Mesendoderm (in vitro differentiated cells): ENCODE data around the gene BBS9.

Experiments
- DNase-seq: peaks from one replicate; pipeline ENCODE4 v3.0.0; 2013
- H2AK5ac ChIP-seq: 2 replicates; pipeline ENCODE4 v1.6.1; 2013; ENCODE audit warnings: low read length, inconsistent platforms
- H2BK120ac ChIP-seq: 2 replicates; pipeline ENCODE4 v1.6.1; 2013; ENCODE audit warnings: low read depth, mild to moderate bottlenecking, low read length, moderate library complexity, mixed read lengths
- H2BK15ac ChIP-seq: replicated peaks from 2 replicates; pipeline ENCODE4 v1.6.1; 2013; ENCODE audit warnings: low read depth, mild to moderate bottlenecking, moderate library complexity
- H2BK5ac ChIP-seq: 2 replicates; pipeline ENCODE4 v1.6.1; 2013; ENCODE audit warnings: low read length, inconsistent platforms
- H3K18ac ChIP-seq: 2 replicates; pipeline ENCODE4 v1.6.1; 2013; ENCODE audit warnings: mild to moderate bottlenecking, low read length, mixed read lengths
- H3K23ac ChIP-seq: one replicate; pipeline ENCODE4 v1.6.1; 2013; ENCODE audit warnings: low read length
- H3K27ac ChIP-seq: 2 replicates; pipeline ENCODE4 v1.5.1; 2013; ENCODE audit warnings: low read depth, mild to moderate bottlenecking, inconsistent platforms, low read length, moderate library complexity
- H3K27me3 ChIP-seq: 2 replicates; pipeline ENCODE4 v1.6.1; 2013; ENCODE audit warnings: low read length, control low read depth, mild to moderate bottlenecking, inconsistent platforms; ENCODE audit not compliant: insufficient read depth, poor library complexity
- H3K36me3 ChIP-seq: 2 replicates; pipeline ENCODE4 v1.6.1; 2013; ENCODE audit warnings: low read length, inconsistent platforms; ENCODE audit not compliant: control insufficient read depth, insufficient read depth
- H3K4ac ChIP-seq: one replicate; pipeline ENCODE4 v1.6.1; 2013; ENCODE audit warnings: low read depth, mild to moderate bottlenecking, low read length, moderate library complexity
- H3K4me1 ChIP-seq: 2 replicates; pipeline ENCODE4 v1.6.1; 2013; ENCODE audit warnings: low read depth, low read length, inconsistent platforms; ENCODE audit not compliant: control insufficient read depth
- H3K4me2 ChIP-seq: 2 replicates; pipeline ENCODE4 v1.6.1; 2013; ENCODE audit warnings: low read length
- H3K4me3 ChIP-seq: 2 replicates; pipeline ENCODE4 v1.5.1; 2013; ENCODE audit warnings: mild to moderate bottlenecking, low read length
- H3K56ac ChIP-seq: one replicate; pipeline ENCODE4 v1.6.1; 2013; ENCODE audit warnings: low read length
- H3K79me1 ChIP-seq: 2 replicates; pipeline ENCODE4 v1.6.1; 2013; ENCODE audit warnings: low read length, inconsistent platforms
- H3K79me2 ChIP-seq: 2 replicates; pipeline ENCODE4 v1.6.1; 2013; ENCODE audit warnings: mild to moderate bottlenecking, low read length; ENCODE audit not compliant: control insufficient read depth, insufficient read depth
- H3K9ac ChIP-seq: 2 replicates; pipeline ENCODE4 v1.6.1; 2013; ENCODE audit warnings: low read length, inconsistent platforms
- H4K5ac ChIP-seq: one replicate; pipeline ENCODE4 v1.6.1; 2013; ENCODE audit warnings: low read length
- H4K8ac ChIP-seq: one replicate; pipeline ENCODE4 v1.6.1; 2013; ENCODE audit warnings: low read depth, mild to moderate bottlenecking, control low read depth, low read length, moderate library complexity
- WGBS: extraction: QIAGEN DNeasy Blood & Tissue Kit; methylation state at CpG from one replicate; pipeline ENCODE4 v1.1.7; 2013; ENCODE audit warnings: low lambda C conversion rate, missing lambda C conversion rate; ENCODE audit not compliant: insufficient coverage; ENCODE audit errors: extremely low coverage; 5-methylcytosine and 5-hydroxymethylcytosine counted together

The BBS9 gene

GRCh38 chr7:33410266-33410665 is 280.9 kb downstream of the BBS9 start:
- no peaks in the 10 kb centered on the region for H3K79me2 ChIP-seq
- no peak overlapping the region for H2BK15ac ChIP-seq
- no peaks in the 10 kb centered on the region for H3K36me3 ChIP-seq
- no peaks in the 10 kb centered on the region for H3K79me1 ChIP-seq
- no peaks in the 10 kb centered on the region for H3K4me1 ChIP-seq
- no peak overlapping the region for H3K27ac ChIP-seq
- H4K8ac ChIP-seq: no peak overlapping the region
- H3K4me3 ChIP-seq: no peak overlapping the region
- no peak overlapping the region for H3K4me2 ChIP-seq
- no peak for DNase-seq
- no peak overlapping the region for H3K23ac ChIP-seq
- no peak overlapping the region for H2BK120ac ChIP-seq
- no peaks in the 10 kb centered on the region for H3K27me3 ChIP-seq
- no peak overlapping the region for H4K5ac ChIP-seq
- H3K18ac ChIP-seq: no peak overlapping the region
- H3K9ac ChIP-seq: no peak overlapping the region
- no peak overlapping the region for H3K56ac ChIP-seq
- no CpG with 5 or more reads among the region's 1 CpG for WGBS
- H2AK5ac ChIP-seq: no peak overlapping the region
- no peak overlapping the region for H3K4ac ChIP-seq
- no peak overlapping the region for H2BK5ac ChIP-seq

- Histone ChIP-seq H4K8ac (no peak overlapping the region), H3K56ac (no peak overlapping the region), H3K27ac (no peak overlapping the region), H2AK5ac (no peak overlapping the region), H3K79me2 (no peaks in the 10 kb centered on the region), H2BK5ac (no peak overlapping the region), H3K4me2 (no peak overlapping the region), H3K4ac (no peak overlapping the region), H3K79me1 (no peaks in the 10 kb centered on the region), H3K9ac (no peak overlapping the region), H4K5ac (no peak overlapping the region), H3K4me3 (no peak overlapping the region), H3K27me3 (no peaks in the 10 kb centered on the region), H2BK15ac (no peak overlapping the region), H3K18ac (no peak overlapping the region), H3K4me1 (no peaks in the 10 kb centered on the region), H3K36me3 (no peaks in the 10 kb centered on the region), H2BK120ac (no peak overlapping the region), H3K23ac (no peak overlapping the region)
- no CpG with 5 or more reads among the region's 3 CpGs for WGBS
- DNase-seq: no peak
These were observed 281.7 kb downstream of the BBS9 start for GRCh38 chr7:33411020-33411419.

DNA sequence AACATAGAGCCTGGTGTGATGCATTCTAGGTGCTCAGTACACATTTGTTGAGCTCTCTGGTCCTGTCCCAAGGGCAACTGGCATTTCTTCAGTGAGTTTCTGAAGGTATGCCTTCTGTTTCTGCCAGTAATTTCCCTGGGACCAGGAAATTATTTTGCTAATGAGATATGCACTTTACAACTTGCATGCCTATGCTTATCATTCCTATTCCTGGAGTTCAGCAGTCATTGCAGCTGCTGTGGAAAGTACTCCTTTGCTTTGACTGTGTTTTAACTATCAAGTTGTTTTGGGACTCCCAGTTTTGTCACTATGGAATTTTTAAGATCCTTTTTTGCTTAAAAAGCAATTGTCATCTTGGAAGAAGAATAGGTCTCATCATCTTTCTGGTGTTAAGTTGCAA is 283.0 kb downstream of the BBS9 start:
- H3K4ac ChIP-seq: no peak overlapping the region
- no peak overlapping the region for H2AK5ac ChIP-seq
- H3K18ac ChIP-seq: no peak overlapping the region
- no peak overlapping the region for H3K23ac ChIP-seq
- H3K79me2 ChIP-seq: no peaks in the 10 kb centered on the region
- H3K27ac ChIP-seq: no peak overlapping the region
- no peak overlapping the region for H4K5ac ChIP-seq
- H3K56ac ChIP-seq: no peak overlapping the region
- H3K4me1 ChIP-seq: no peaks in the 10 kb centered on the region
- H3K79me1 ChIP-seq: no peaks in the 10 kb centered on the region
- H3K36me3 ChIP-seq: no peaks in the 10 kb centered on the region
- DNase-seq: no peak
- no peak overlapping the region for H4K8ac ChIP-seq
- no peak overlapping the region for H3K4me2 ChIP-seq
- no peaks in the 10 kb centered on the region for H3K27me3 ChIP-seq
- no peak overlapping the region for H2BK120ac ChIP-seq
- H2BK15ac ChIP-seq: no peak overlapping the region
- H2BK5ac ChIP-seq: no peak overlapping the region
- H3K9ac ChIP-seq: no peak overlapping the region
- H3K4me3 ChIP-seq: no peak overlapping the region

DNA sequence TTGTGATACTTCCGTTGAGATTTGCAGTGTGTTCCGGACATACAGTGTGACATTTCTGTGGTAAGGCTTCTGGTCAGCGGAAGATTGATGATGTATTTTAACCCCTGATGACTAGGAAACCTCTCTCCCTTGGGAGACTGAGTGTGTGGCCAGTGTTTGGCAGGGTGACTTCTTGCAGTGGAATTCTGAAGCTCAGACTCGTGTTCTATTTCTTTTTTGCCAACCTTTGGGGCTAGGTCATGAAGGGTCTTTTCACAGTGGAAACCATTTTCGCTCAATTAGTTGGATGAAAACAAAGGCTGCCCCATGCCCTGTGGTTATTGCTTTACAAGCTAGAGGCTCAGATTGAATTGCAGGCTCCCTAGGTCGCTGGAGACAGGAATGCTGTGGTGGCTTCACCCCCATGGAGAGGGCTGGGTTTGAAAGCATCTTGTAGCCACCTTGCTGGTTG is 288.9 kb downstream of the BBS9 start:
- no peak overlapping the region for H4K5ac ChIP-seq
- H2BK5ac ChIP-seq: no peak overlapping the region
- no peaks in the 10 kb centered on the region for H3K36me3 ChIP-seq
- H3K23ac ChIP-seq: no peak overlapping the region
- no peak overlapping the region for H3K27ac ChIP-seq
- no CpG with 5 or more reads among the region's 6 CpGs for WGBS
- no peak overlapping the region for H3K4me3 ChIP-seq
- no peak overlapping the region for H3K4ac ChIP-seq
- no peak overlapping the region for H3K56ac ChIP-seq
- no peaks in the 10 kb centered on the region for H3K79me1 ChIP-seq
- H3K18ac ChIP-seq: no peak overlapping the region
- H3K4me2 ChIP-seq: no peak overlapping the region
- no peak overlapping the region for H3K9ac ChIP-seq
- H2BK15ac ChIP-seq: no peak overlapping the region
- H2AK5ac ChIP-seq: no peak overlapping the region
- H3K4me1 ChIP-seq: no peaks in the 10 kb centered on the region
- no peaks in the 10 kb centered on the region for H3K79me2 ChIP-seq
- no peak overlapping the region for H2BK120ac ChIP-seq
- no peaks in the 10 kb centered on the region for H3K27me3 ChIP-seq
- DNase-seq: peak; percentile 85
- no peak overlapping the region for H4K8ac ChIP-seq

GRCh38 chr7:33420311-33420940 is 291.1 kb downstream of the BBS9 start:
- no peak overlapping the region for H3K4me2 ChIP-seq
- no peak overlapping the region for H2BK5ac ChIP-seq
- no peaks in the 10 kb centered on the region for H3K27me3 ChIP-seq
- H3K56ac ChIP-seq: no peak overlapping the region
- no peak overlapping the region for H3K9ac ChIP-seq
- no peaks in the 10 kb centered on the region for H3K79me2 ChIP-seq
- no peak overlapping the region for H3K18ac ChIP-seq
- H3K4me3 ChIP-seq: no peak overlapping the region
- DNase-seq: no peak
- WGBS: no CpG with 5 or more reads among the region's 6 CpGs
- no peak overlapping the region for H4K5ac ChIP-seq
- no peak overlapping the region for H2BK15ac ChIP-seq
- H3K4me1 ChIP-seq: no peaks in the 10 kb centered on the region
- no peak overlapping the region for H4K8ac ChIP-seq
- H3K23ac ChIP-seq: no peak overlapping the region
- no peak overlapping the region for H2AK5ac ChIP-seq
- no peaks in the 10 kb centered on the region for H3K79me1 ChIP-seq
- no peaks in the 10 kb centered on the region for H3K36me3 ChIP-seq
- no peak overlapping the region for H2BK120ac ChIP-seq
- no peak overlapping the region for H3K4ac ChIP-seq
- no peak overlapping the region for H3K27ac ChIP-seq

DNA sequence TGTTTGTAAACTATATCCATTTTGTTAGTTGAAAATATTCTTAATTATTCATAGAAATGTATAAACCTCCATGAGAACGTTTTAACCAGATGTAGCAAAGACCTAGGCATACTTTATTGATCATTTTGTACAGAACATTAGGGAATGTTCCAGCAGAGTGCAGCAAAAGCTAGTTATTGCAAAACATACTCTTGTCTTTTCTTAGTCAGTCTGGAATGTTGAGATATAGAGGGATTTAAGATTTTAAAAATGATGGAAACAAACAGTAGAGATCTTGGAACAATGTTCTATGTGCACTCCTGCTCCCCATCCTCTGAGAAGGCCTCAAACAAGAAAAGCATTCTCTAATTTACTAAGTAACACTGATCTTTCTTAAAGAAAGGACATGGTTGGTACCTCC is 292.1 kb downstream of the BBS9 start:
- no peak for DNase-seq
- no peak overlapping the region for H3K4me3 ChIP-seq
- H3K79me2 ChIP-seq: no peaks in the 10 kb centered on the region
- no peak overlapping the region for H3K56ac ChIP-seq
- H4K8ac ChIP-seq: no peak overlapping the region
- no peak overlapping the region for H2BK120ac ChIP-seq
- H3K27ac ChIP-seq: no peak overlapping the region
- no peak overlapping the region for H2AK5ac ChIP-seq
- H2BK15ac ChIP-seq: no peak overlapping the region
- no peaks in the 10 kb centered on the region for H3K79me1 ChIP-seq
- no peak overlapping the region for H3K23ac ChIP-seq
- no peaks in the 10 kb centered on the region for H3K36me3 ChIP-seq
- no peaks in the 10 kb centered on the region for H3K4me1 ChIP-seq
- no peak overlapping the region for H3K4me2 ChIP-seq
- H3K4ac ChIP-seq: no peak overlapping the region
- WGBS: no CpG with 5 or more reads among the region's 1 CpG
- H2BK5ac ChIP-seq: no peak overlapping the region
- no peaks in the 10 kb centered on the region for H3K27me3 ChIP-seq
- no peak overlapping the region for H4K5ac ChIP-seq
- H3K9ac ChIP-seq: no peak overlapping the region
- H3K18ac ChIP-seq: no peak overlapping the region
